AG10803 (cell line): ENCODE measurements around the gene ZNF205.

Experiments
- DNase-seq: peaks from one replicate; pipeline ENCODE4 v3.0.0; 2010; ENCODE audit warnings: low read depth
- H3K4me3 ChIP-seq: 2 replicates; pipeline ENCODE4 v1.5.1; 2011; ENCODE audit warnings: mild to moderate bottlenecking, low read length, control low read depth
- CTCF ChIP-seq: conservative IDR thresholded peaks from 2 replicates; pipeline ENCODE4 v1.5.1; 2011; ENCODE audit warnings: mild to moderate bottlenecking, low read length, control low read depth, inconsistent platforms

ZNF205 gene

GRCh38 chr16:3144321-3144983, 32.1 kb downstream of the ZNF205 start:
- no peak overlapping the region for H3K4me3 ChIP-seq
- no peak for DNase-seq
- no peak for TF ChIP-seq CTCF

- TF ChIP-seq CTCF: no peak
- no peak for DNase-seq
- no peak overlapping the region for H3K4me3 ChIP-seq
Measured at GRCh38 chr16:3145151-3145550, 32.8 kb downstream of the ZNF205 start.

- no peak overlapping the region for H3K4me3 ChIP-seq
- no peak for TF ChIP-seq CTCF
- no peak for DNase-seq
Measured at GRCh38 chr16:3145660-3146059, 33.3 kb downstream of the ZNF205 start.

- no peak overlapping the region for H3K4me3 ChIP-seq
- DNase-seq: no peak
- no peak for TF ChIP-seq CTCF
Measured at GRCh38 chr16:3147046-3147756, 34.8 kb downstream of the ZNF205 start.

- DNase-seq: no peak
- no peak for TF ChIP-seq CTCF
- H3K4me3 ChIP-seq: no peak overlapping the region
Measured at GRCh38 chr16:3147757-3148104, 35.3 kb downstream of the ZNF205 start.

GRCh38 chr16:3148256-3149192, 36.1 kb downstream of the ZNF205 start:
- no peak for DNase-seq
- no peak overlapping the region for H3K4me3 ChIP-seq
- no peak for TF ChIP-seq CTCF
